GM19239 (cell line): ENCODE results near the gene SEMA5A.

Experiments used
- DNase-seq: peaks from one replicate; pipeline ENCODE4 v3.0.0; 2011; ENCODE audit warnings: low spot score; ENCODE audit not compliant: insufficient read length
- FAIRE-seq: peaks from 2 replicates; lab custom pipeline; 2011; peaks lifted over from hg19 to GRCh38; lab: Jason Lieb, UNC

Gene SEMA5A

GRCh38 chr5:9057406-9058000 is 488.4 kb downstream of the SEMA5A start:
- FAIRE-seq: no peak

DNA sequence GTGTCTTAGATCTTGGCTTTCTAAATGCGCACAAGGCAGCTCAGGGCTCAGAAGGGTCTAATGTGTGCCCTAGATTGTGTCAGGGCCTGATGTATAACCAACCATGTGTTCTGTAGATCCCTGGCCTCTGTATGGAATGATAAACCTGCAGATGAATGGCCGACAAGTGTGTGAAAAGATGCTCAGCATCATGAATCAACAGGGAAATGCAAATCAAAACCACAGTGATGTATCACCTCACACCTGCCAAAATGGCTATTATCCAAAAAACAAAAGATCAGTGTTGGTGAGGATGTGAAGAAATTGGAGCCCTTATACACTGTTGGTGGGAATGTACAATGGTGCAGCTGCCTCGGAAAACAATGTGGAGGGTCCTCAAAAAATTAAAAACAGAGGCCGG is 489.8 kb downstream of the SEMA5A start:
- no peak for FAIRE-seq
- DNase-seq: no peak

More at GRCh38 chr5:9057406-9058000, 488.4 kb downstream of the SEMA5A start:
- no peak for DNase-seq

GRCh38 chr5:9054821-9055589 is 490.9 kb downstream of the SEMA5A start:
- DNase-seq (no peak), FAIRE-seq (no peak)

- DNase-seq (no peak), FAIRE-seq (no peak)
These were observed 491.6 kb downstream of the SEMA5A start for GRCh38 chr5:9054322-9054721.

- no peak for FAIRE-seq
- DNase-seq: no peak
These were observed 493.5 kb downstream of the SEMA5A start for GRCh38 chr5:9052421-9052820.

- FAIRE-seq (no peak), DNase-seq (no peak)
These were observed 494.1 kb downstream of the SEMA5A start for GRCh38 chr5:9051779-9052178.

- no peak for DNase-seq
- FAIRE-seq: no peak
These were observed 497.9 kb downstream of the SEMA5A start for GRCh38 chr5:9047932-9048331.

DNA sequence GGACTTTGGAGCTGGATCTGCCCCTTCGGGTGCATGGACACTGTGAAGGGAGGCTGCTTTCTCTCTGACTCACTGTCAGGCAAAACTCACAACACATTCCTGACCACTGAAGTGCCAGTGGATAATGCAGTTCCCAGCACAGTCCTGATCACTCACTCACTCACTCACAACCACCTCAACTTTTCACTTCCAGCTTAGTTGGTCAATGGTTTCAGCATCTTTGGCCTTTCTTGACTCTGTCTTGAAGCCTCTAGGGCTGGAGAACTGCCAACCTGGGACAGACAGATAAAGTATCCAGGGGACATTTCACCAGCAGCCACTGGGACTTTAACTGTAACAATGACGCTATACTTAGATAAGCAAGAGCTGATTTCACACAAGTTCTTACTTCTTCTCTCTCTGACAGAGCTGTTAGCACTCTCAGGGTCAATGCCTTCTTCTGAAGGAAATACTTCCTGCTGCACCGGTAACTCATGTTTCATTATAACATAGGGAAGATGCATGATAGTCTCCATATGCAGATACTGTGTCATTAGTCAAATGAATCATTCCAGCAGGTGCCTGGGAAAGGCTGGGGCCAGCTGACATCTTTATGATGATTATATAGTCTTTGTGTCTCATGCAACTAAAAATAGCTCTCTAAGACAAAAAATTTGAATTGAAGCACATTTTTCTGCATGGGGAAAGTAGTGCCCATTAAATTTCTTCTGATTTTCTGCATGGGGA is 499.0 kb downstream of the SEMA5A start:
- FAIRE-seq: no peak

DNA sequence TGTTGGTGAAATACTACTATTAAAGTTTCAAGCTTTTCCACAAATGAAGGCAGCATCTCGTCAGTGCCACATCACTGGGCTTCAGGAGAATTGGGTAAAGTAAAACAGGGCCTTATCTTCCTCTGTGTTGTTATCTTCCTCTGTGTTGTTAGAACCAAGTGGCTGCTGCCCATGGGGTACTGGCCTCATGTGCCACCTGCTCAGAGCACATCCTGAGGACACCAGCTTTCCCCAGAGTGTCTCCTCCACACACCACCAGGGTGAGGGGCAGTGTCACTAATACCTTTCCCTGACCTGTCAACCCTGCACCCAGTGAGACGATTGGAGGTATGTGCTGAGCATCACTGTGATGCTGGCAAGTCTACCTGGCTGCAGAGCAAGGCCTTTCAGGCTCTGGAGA is 499.9 kb downstream of the SEMA5A start:
- FAIRE-seq (no peak), DNase-seq (no peak)

More for the DNA sequence above, 499.0 kb downstream of the SEMA5A start:
- DNase-seq: no peak

DNA sequence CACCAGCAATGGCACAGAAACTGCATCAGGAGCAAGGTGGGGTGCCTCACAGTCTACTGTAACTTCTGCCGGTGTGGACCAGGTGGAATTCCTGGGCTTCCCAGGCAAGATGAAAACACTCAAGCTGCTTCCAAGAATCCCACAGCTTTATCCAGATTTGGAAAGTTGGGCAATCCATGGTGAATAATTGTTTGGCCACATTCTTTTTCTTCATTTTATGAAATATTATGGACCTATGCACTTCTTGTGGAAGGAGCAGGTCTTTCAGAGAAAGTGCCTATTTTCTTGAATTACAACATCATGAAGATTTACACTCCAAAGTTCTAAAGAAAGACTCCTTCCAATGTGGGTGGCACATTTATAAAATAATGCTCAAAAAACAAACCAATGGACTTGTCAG is 503.6 kb downstream of the SEMA5A start:
- DNase-seq: no peak
- FAIRE-seq: no peak

DNA sequence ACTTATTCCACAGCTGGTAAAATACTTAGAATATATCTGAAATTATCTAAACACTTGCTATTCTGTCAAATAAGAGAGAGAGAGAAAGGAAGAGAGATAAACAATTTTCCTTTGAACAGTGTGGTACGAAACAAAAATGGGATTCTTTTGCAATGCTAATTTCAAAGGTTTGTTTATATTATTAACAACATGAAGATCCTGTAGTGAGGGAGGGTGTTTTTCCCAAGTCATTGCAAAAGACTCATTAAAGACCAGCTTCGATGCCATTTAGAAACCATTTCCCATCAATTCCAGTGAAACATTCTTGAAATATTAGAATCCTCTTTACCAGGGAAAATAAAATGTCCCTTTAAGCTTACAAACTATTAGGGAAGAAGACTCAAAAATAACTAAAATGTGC is 505.4 kb downstream of the SEMA5A start:
- FAIRE-seq: no peak
- DNase-seq: no peak

GRCh38 chr5:9037048-9037447 is 508.8 kb downstream of the SEMA5A start:
- no peak for FAIRE-seq
- DNase-seq: no peak

- FAIRE-seq: no peak
- DNase-seq: no peak
These were observed 510.5 kb downstream of the SEMA5A start for GRCh38 chr5:9035346-9035745.

- DNase-seq: no peak
These were observed 511.2 kb downstream of the SEMA5A start for GRCh38 chr5:9034649-9035048.

GRCh38 chr5:9033524-9033923 is 512.4 kb downstream of the SEMA5A start:
- DNase-seq (no peak), FAIRE-seq (no peak)

More at GRCh38 chr5:9034649-9035048, 511.2 kb downstream of the SEMA5A start:
- FAIRE-seq: no peak

GRCh38 chr5:9025942-9026341 is 519.9 kb downstream of the SEMA5A start:
- DNase-seq (no peak), FAIRE-seq (no peak)

- no peak for FAIRE-seq
These were observed 524.9 kb downstream of the SEMA5A start for GRCh38 chr5:9020996-9021395.

DNA sequence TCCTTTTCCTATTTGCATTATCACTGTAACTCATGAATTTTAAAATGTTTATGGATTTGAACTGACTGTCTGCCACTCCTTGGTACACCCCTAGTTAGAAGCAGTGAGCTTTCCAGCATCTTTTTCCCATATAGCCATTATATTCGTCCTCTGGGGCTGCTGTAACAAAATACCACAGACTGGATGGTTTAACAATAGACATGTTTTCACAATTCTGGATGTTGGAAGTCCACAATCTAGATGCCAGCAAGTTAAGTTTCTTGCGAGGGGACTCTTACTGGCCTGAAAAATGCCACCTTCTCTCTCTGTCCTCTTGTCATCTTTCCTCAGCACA is 530.0 kb downstream of the SEMA5A start:
- no peak for FAIRE-seq
- no peak for DNase-seq

More at GRCh38 chr5:9020996-9021395, 524.9 kb downstream of the SEMA5A start:
- no peak for DNase-seq

DNA sequence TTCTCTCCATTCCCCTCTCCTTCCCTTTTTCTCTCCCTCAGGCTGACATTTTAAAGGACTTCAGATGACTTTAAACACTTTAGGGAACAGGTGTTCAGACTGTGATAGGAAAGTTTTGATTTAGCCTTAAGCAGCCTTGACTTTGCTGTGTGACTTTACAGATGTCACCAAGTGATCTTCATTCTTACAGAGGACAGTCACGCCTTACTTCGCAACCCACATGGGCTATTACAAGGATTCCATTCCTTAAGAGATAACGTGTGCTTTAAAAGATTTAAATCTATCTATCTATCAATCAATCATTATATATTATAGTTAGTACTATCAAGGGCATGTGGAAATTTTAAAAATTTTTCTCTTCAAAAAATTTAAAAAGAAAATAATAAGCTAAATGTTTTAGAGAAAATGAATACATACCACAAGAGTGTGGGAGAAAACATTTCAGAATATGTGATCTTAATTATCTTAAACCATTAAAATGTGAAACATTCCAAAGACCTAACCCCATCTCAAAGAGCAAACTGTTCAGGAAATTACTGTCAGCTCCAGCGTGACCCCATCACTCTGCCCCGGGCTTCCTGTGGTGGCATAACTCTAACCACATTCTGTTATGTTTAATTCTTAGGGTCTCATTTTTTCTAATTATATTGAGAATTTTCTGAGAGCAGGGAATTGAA is 530.5 kb downstream of the SEMA5A start:
- FAIRE-seq (no peak), DNase-seq (no peak)

- FAIRE-seq: no peak
- DNase-seq: no peak
These were observed 532.7 kb downstream of the SEMA5A start for GRCh38 chr5:9013147-9013546.
